Stimulated activated CD8-positive, alpha-beta memory T cell treated with anti-CD3 and anti-CD28 coated beads, Interleukin-7, amount 100 ng/mL, for 24 hours (primary cell): ENCODE data around the gene KBTBD2.
"Not testable (repeated sequence)": the region's sequence is repeated elsewhere in the genome, so short reads cannot be mapped to it uniquely, and the experiment has no call there.

Experiments used
- DNase-seq: peaks from one replicate; pipeline ENCODE4 v3.0.0-alpha.2; 2020; ENCODE audit warnings: low read depth

The KBTBD2 gene

DNA sequence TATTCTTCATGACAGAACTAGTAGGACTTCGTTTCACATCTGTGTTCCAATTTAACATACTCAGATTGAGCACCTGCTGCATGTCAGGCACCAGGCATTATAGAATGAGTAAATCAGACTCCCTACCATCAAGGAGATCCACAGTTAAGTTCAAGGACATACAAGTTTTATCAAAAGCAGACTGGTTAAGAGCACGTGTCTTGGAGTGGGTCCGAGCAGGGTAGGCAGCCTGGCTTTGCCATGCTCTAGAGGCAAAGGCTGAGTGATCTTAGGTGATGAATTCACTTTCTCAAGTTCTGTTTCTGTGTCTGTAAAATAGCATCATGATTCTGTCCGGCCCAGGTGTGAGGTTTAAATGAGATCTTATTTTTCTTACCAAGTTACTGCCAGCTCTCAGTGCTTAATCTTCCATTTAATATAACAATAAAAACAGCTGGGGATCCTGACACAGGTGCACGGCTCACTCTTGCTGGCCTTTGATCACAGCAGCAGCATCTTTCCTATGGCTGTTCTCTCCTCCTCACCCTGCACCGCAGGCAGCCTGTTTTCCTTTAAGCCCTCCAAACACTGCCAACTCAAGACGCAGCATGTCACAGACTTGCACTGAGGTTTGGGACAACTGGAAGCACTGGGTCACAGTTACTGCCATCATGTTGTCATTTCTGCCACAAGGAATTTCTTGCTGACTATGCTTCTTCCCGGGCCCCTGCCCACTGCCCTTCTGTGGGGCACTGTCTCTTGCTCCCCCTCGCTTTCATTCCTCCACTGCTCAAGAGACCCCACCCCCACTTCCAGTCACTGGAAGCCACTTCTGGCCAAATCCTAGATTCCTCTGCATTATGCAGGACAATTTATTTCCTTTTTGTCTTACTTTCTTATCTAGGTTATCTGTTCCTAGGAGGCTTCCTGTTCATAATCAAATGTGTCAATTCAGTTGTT is 35.5 kb downstream of the KBTBD2 start:
- not testable (repeated sequence) for DNase-seq

GRCh38 chr7:32850654-32851053 is 40.9 kb downstream of the KBTBD2 start:
- not testable (repeated sequence) for DNase-seq

DNA sequence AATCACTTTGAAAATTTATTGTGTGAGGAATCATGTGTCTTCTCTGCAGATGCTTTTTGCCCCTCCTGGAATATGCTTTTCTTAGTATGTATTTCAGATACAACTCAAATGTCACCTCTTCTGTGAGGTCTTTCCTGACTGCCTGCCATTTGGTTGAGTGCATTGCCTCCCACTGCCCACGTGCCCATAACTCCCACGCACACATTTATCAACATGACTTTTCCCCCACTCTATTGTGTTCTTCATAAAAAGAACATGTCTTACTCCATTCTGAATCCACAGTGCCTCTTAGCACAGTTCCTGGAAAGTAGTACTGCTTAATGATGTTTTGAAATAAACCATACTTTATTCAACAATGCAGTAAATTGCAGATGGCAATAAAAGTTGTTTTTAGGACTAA is 42.9 kb downstream of the KBTBD2 start:
- DNase-seq, result not testable (repeated sequence)

GRCh38 chr7:32846630-32847225 is 44.8 kb downstream of the KBTBD2 start:
- DNase-seq, result peak; percentile 88

DNA sequence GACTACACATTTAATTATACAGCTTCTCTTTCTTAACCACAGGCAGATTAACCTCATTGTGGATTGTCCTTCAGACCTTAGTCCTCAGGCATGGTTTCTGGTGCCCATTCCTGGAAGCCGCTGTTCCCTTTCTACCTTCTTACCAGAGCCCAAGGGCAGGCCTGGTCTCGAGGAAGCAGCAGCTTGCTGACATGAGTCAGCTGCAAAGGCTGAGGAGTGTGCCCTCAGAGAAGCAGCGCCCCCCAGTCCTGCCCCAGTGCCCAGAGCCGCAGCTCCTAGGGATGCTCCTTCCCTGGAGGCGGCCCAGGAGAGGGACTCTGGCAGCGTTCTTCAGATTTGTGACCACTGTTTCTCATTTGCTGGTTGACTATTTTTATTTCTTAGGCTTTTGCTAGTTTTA is 46.8 kb downstream of the KBTBD2 start:
- DNase-seq, result not testable (repeated sequence)

DNA sequence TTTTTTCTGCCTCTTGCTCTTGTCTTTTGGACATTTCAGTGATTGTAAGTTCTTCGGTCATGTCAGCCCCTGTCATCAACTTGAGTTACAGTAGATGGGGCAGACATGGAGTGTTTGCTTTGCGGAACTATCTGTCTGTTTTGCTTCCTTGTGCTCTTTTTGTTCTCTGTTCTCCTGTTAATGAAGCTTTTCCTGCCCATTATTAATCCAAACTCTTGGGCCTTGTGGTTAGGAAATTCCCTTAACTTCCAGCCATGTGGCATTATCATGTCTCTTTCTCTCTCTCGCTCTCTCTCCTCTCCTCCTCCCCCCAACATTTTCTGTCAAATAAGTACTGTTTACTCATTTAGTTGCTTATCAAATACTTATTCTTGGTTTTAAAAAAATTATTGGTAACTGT is 47.8 kb downstream of the KBTBD2 start:
- not testable (repeated sequence) for DNase-seq

- not testable (repeated sequence) for DNase-seq
Observed at GRCh38 chr7:32839846-32840245, 51.7 kb downstream of the KBTBD2 start.

GRCh38 chr7:32828996-32829752 is 62.4 kb downstream of the KBTBD2 start:
- not testable (repeated sequence) for DNase-seq
